ENCODE results near the gene PPARG. TPM values are rescaled to one million over a fixed set of nuclear protein-coding genes. Genes with fewer than 3 reads are reported as not detected.

PPARG gene
- total and polyA plus RNA-seq, 10 of the 15 experiments (the other 5 are each of a cell fraction or from before 2014, with no cell fraction given): 0.06 to 0.86 (median 0.12) TPM; not detected in 5

DNA sequence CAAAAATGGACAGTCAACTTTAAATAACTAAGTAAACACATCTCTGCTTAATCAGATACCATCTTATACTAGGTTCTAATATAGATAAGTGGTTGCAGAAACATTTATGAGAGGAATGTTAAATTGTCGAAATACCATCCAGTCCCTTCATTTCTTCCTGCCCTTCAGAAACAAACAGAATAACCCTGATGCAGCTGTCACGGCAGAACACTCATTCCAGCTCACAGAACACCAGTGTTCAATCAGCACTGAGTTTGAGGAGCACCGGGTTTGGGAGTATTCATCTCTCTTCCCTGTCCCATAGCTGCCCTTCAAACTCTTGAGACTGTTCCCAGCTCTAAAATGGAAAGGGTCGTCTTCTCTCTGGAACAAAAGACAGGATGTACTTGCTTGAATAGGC is 134.3 kb downstream of the PPARG start (continued):
- TF ChIP-seq, protein P1, sequence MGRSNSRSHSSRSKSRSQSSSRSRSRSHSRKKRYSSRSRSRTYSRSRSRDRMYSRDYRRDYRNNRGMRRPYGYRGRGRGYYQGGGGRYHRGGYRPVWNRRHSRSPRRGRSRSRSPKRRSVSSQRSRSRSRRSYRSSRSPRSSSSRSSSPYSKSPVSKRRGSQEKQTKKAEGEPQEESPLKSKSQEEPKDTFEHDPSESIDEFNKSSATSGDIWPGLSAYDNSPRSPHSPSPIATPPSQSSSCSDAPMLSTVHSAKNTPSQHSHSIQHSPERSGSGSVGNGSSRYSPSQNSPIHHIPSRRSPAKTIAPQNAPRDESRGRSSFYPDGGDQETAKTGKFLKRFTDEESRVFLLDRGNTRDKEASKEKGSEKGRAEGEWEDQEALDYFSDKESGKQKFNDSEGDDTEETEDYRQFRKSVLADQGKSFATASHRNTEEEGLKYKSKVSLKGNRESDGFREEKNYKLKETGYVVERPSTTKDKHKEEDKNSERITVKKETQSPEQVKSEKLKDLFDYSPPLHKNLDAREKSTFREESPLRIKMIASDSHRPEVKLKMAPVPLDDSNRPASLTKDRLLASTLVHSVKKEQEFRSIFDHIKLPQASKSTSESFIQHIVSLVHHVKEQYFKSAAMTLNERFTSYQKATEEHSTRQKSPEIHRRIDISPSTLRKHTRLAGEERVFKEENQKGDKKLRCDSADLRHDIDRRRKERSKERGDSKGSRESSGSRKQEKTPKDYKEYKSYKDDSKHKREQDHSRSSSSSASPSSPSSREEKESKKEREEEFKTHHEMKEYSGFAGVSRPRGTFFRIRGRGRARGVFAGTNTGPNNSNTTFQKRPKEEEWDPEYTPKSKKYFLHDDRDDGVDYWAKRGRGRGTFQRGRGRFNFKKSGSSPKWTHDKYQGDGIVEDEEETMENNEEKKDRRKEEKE (IDR thresholded peaks at IDR 0.05): no peak

GRCh38 chr3:12423918-12424630 is 135.2 kb downstream of the PPARG start:
- Histone ChIP-seq H3K9ac (ENCODE audit: control insufficient read depth, insufficient read depth, low read length) (no peak overlapping the region), H3K27ac (ENCODE audit: control insufficient read depth, insufficient read depth) (no peak overlapping the region), H3K36me3 (ENCODE audit: control insufficient read depth in 2 of 2, insufficient read depth in 2 of 2, low read length in 1 of 2) (no peaks in the 10 kb centered on the region), H3K4me3 (no peak overlapping the region), H3K27me3 (replicated peaks in 1 of 2; ENCODE audit: control insufficient read depth in 2 of 2, insufficient read depth in 2 of 2, low read length in 1 of 2) (peaks cover 0 to 3% of the 10 kb centered on the region in 2 experiments; a peak in 2 of 4 replicates), H3K79me2 (ENCODE audit: control insufficient read depth, insufficient read depth, low read length) (no peaks in the 10 kb centered on the region), H3K4me1 (ENCODE audit: control insufficient read depth, insufficient read depth, low read length) (no peaks in the 10 kb centered on the region), H3K9me3 (replicated peaks; ENCODE audit: control insufficient read depth, insufficient read depth, low read length) (no peaks in the 10 kb centered on the region), H3K4me2 (ENCODE audit: control insufficient read depth, insufficient read depth) (no peak overlapping the region), H2AFZ (ENCODE audit: control insufficient read depth, low read depth, low read length) (no peak overlapping the region), H4K20me1 (ENCODE audit: control insufficient read depth, insufficient read depth) (no peaks in the 10 kb centered on the region)
- intact Hi-C loops (cut with micrococcal nuclease; ENCODE audit: unreplicated experiment): no loop called here
- FAIRE-seq (no peak), DNase-seq (ENCODE audit: low read depth, low spot score) (no peak), ATAC-seq (peak; percentile 45)
- BruUV-seq (replicated peaks): no TSS peak
- CTCF ChIA-PET: interaction anchor here (0.6 kb wide), 1 partner anchor 178 kb away, joined by 4 read pairs; no protein-coding TSS in a partner anchor
- SMC1A ChIA-PET (ENCODE audit: uncharacterized antibody, unreplicated experiment): no interaction called here
- POLR2A ChIA-PET: no interaction called here
- TF ChIP-seq NR2C2 (IDR thresholded peaks at IDR 0.05; ENCODE audit: borderline replicate concordance, control insufficient read depth, insufficient read length, low read depth) (no peak), ATF7 (IDR thresholded peaks at IDR 0.05; ENCODE audit: low read depth) (no peak), BCL11A (IDR thresholded peaks at IDR 0.05; ENCODE audit: low read depth, low read length) (no peak), ZNF622 (IDR thresholded peaks at IDR 0.05) (no peak), MXI1 (IDR thresholded peaks at IDR 0.05; ENCODE audit: low read depth, low read length) (no peak)
- WGBS (ENCODE audit: insufficient coverage, insufficient replicate concordance, low lambda C conversion rate, missing lambda C conversion rate): 0% methylated on average over 6 of the region's 6 CpGs
- RAD21 ChIA-PET (ENCODE audit: unreplicated experiment): no interaction called here
- in situ Hi-C loops (cut with MboI): no loop called here
